Right lobe of liver (tissue), 4 donors: ENCODE measurements around the gene PNMA5.

Experiments
- CTCF ChIP-seq, 4 donors: fragments of 200-600 bp in 3 of 4; fragments of 450-650 bp in 1 of 4; IDR thresholded peaks; one replicate each; pipeline versions ENCODE4 v1.5.1 to v1.8.0; 2016 to 2022; ENCODE audit warnings: antibody characterized with exemption in 4 of 4, mild to moderate bottlenecking in 2 of 4
- POLR2A ChIP-seq: fragments of 450-650 bp; IDR thresholded peaks from one replicate; pipeline ENCODE4 v1.6.1; 2017; ENCODE audit warnings: antibody characterized with exemption, mild to moderate bottlenecking
- donor health status: DM: no; HTN: no; CAD: no.
- donor health status: DM: no; HTN: no; CAD: no.
- donor health status: DM: no; HTN: yes; CAD: no.

- TF ChIP-seq CTCF (IDR thresholded peaks at IDR 0.05) (no peak), POLR2A (no peak)
These were observed 25.2 kb upstream of the PNMA5 start for GRCh38 chrX:153019166-153019565.
